Neural progenitor cell (in vitro differentiated cells): ENCODE results near the gene ARID2.

Experiments
- CTCF ChIP-seq: fragments of 200-600 bp; sonication (generic); IDR thresholded peaks from 2 replicates; pipeline ENCODE4 v1.5.1; 2017; ENCODE audit warnings: antibody characterized with exemption, mild to moderate bottlenecking
- EZH2 ChIP-seq: fragments of 200-600 bp; sonication (generic); IDR thresholded peaks from 2 replicates; pipeline ENCODE4 v1.6.1; 2017; ENCODE audit warnings: antibody characterized with exemption, mild to moderate bottlenecking, moderate library complexity
- EZH2phosphoT487 ChIP-seq: fragments of 200-600 bp; sonication (generic); IDR thresholded peaks from 2 replicates; pipeline ENCODE4 v1.6.1; 2017; ENCODE audit warnings: antibody characterized with exemption

- TF ChIP-seq CTCF (no peak), EZH2phosphoT487 (no peak), EZH2 (no peak)
These were observed 51.6 kb downstream of the ARID2 start for GRCh38 chr12:45781080-45781479.
